GM08714 (cell line): Measurements from ENCODE around the gene SDF2L1.

Experiments used
- H3K4me3 ChIP-seq: fragments of 200-500 bp; sonication (Bioruptor generic); 2 replicates; pipeline ENCODE4 v1.5.1; 2014; ENCODE audit warnings: mild to moderate bottlenecking, low read length, inconsistent platforms
- ZNF274 ChIP-seq: IDR thresholded peaks from 2 replicates; pipeline ENCODE4 v1.6.1; 2012; ENCODE audit warnings: mild to moderate bottlenecking, low read depth, low read length

The SDF2L1 gene

GRCh38 chr22:21679383-21679782, 37.3 kb downstream of the SDF2L1 start:
- no peak for TF ChIP-seq ZNF274
- no peak overlapping the region for H3K4me3 ChIP-seq

- no peak overlapping the region for H3K4me3 ChIP-seq
- no peak for TF ChIP-seq ZNF274
Measured at GRCh38 chr22:21680830-21681565, 38.9 kb downstream of the SDF2L1 start.

GRCh38 chr22:21681566-21682370, 39.7 kb downstream of the SDF2L1 start:
- no peak for TF ChIP-seq ZNF274
- H3K4me3 ChIP-seq: no peak overlapping the region

DNA sequence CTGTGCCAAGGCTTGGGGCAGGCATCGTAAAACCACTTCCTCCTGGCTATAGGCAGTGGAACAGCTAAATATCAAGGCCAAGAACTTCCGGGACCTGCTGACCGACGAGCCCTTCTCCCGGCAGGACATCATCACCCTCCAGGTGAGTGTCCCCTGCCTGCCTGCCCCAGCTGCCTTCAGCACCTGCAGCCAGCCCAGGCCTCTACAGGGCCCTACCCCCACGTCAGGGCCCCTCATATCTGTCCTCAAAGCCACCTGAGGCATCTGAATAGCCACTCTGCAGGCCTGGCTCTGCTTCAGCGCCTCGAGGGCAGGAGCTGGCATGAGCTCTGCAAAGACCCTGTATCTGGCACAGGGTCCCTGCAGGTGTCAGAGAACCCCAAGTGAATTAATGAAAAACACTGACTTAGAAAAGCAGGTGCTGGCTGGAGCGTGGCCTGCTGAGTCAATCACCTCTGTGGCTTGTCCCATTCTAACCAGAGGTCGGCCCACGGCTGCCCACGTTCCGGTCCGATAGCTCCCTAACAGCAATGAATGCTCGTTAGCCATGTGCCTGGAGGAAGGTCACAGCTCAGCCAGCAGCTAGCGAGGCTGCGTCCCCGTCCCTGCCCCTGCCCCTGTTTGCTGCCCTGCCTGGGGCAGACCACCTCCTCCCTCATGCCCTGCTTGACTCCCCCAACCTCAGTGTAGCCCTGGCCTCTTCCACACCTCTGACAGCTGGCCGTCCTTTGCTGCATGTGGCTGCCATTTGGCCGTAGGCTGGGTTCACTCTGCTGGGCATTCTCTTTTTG, 40.5 kb downstream of the SDF2L1 start:
- TF ChIP-seq ZNF274: no peak
- H3K4me3 ChIP-seq: no peak overlapping the region

DNA sequence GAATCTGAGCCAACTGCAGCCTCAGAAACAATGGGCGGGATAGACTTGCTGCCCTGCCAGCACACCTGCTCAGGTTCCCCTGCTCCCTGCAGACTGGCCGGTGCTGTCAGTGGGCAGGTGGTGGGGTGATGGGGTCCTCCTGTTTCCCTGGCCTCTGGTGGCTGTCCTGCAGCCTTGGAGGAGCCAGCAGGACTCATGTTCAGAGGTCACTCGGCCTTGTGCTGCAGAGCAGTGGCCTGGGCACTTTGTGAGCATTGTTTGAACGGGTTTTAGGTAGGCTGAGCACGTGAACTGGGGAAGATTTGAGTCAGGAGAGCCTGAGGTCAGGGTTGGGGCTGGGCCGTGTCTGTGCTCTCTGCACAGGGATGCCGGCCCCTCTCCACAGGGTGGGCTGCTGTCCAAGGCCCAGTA, 41.3 kb downstream of the SDF2L1 start:
- no peak overlapping the region for H3K4me3 ChIP-seq
- TF ChIP-seq ZNF274: no peak

DNA sequence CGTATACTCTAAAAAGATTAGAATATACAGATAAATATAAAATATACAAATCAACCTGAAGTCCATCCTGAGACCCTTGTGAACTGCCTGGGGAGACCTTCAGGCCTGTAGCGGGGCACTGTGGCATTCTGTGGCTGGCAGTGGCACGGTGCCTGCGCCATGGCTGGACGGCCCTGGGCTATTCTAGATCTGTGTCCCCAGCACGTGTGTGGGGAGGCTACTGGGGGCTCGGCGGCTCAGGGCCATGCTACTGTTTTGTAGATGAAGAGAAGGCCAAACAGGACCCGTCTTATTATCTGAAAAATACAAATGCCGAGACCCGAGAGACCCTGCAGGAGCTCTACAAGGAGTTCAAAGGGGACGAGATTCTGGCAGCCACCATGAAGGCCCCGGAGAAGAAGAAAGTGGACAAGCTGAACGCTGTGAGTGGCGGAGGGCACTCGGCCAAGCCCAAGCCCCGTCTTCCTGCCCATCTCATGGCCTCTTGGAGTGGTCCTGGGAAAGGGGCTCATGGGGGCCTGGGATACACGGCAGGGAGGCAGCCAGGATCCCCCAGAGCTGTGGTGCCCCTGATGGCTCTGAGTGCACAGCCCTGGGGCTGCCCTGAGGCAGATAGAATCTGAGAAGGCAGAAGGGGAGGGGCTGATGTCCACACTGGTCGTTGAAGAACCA, 42.5 kb downstream of the SDF2L1 start:
- no peak overlapping the region for H3K4me3 ChIP-seq
- no peak for TF ChIP-seq ZNF274

- TF ChIP-seq ZNF274: no peak
- no peak overlapping the region for H3K4me3 ChIP-seq
Measured at GRCh38 chr22:21685164-21685513, 43.0 kb downstream of the SDF2L1 start.

- no peak overlapping the region for H3K4me3 ChIP-seq
- TF ChIP-seq ZNF274: no peak
Measured at GRCh38 chr22:21686193-21686608, 44.1 kb downstream of the SDF2L1 start.

DNA sequence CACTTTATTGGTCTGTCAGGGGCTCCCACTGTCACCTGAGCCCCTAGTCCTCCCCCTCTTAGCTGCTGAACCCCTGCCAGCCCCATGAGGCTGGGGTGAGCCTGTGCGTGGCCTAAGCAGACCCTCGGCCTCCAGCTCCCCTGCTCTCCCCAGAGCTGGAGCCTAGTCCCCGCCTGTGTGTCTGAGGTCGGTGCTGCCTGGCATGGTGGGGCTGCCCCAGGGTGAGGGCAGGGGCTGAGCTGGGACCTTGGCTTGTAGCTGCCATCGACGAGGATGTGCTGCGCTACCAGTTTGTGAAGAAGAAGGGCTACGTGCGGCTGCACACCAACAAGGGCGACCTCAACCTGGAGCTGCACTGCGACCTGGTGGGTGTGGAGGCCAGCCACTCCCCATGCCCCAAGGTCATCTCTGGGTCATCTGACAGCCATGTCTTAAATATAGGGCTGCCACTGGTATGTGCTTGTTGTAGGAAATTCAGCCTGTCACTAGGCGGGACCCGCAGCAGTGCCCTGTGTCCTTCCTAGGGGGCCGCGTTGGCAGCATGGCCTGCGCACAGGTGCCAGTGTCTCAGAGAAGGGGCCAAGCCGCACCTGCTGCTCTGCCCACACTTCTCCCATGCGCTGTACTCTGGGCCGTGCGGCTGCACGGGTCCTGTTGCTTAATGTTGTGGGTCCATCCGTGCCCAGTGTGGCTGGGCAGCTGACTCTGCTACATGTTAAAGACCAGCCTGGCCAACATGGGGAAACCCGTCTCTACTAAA, 44.7 kb downstream of the SDF2L1 start:
- no peak overlapping the region for H3K4me3 ChIP-seq
- TF ChIP-seq ZNF274: no peak

- H3K4me3 ChIP-seq: no peak overlapping the region
- TF ChIP-seq ZNF274: no peak
Measured at GRCh38 chr22:21687685-21688259, 45.7 kb downstream of the SDF2L1 start.

- no peak for TF ChIP-seq ZNF274
- H3K4me3 ChIP-seq: no peak overlapping the region
Measured at GRCh38 chr22:21688341-21688705, 46.2 kb downstream of the SDF2L1 start.

- TF ChIP-seq ZNF274: no peak
- H3K4me3 ChIP-seq: no peak overlapping the region
Measured at GRCh38 chr22:21688706-21689381, 46.7 kb downstream of the SDF2L1 start.

DNA sequence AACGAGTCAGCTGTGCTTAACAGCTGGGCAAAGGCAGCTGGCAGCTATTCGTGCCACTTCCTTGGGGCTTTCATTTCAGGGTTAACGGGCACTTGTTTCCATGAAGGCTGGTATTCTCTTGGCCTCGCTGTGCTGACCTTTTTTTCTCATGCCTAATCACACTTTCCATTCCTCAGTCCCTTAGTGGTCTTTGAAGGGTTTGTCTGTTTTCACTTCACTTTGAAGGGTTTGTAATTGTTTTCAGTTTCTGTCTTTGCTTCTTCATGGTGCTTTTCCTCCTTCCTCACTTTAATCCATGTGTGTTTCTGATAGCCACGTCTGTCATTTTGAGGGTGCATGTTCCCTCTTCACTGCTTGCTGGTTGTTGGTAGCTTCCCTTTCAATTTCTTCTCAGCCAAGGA, 48.3 kb downstream of the SDF2L1 start:
- no peak for TF ChIP-seq ZNF274

More for the DNA sequence above, 48.3 kb downstream of the SDF2L1 start:
- H3K4me3 ChIP-seq: no peak overlapping the region
